Naive thymus-derived CD8-positive, alpha-beta T cell (primary cell): ENCODE results near the gene LYL1. TPM values are rescaled to one million over a fixed set of nuclear protein-coding genes. Genes with fewer than 3 reads are reported as not detected.

Experiments
- ATAC-seq, 2 donors: fragments of 150-1000 bp; cut with Tn5 transposase in 1 of 2; sonication (Bioruptor Pico), chemical (Tn5 transposase) in 1 of 2; 1 replicate in 1 of 2; 2 replicates in 1 of 2; pipeline ENCODE4 v1.10.0; 2021; ENCODE audit warnings: mild to moderate bottlenecking in 2 of 2, moderate library complexity in 2 of 2
- POLR2A ChIA-PET: fragments of 350-600 bp; sonication (Branson Sonifier 250); formaldehyde crosslinking; loops from one replicate; lab custom pipeline; 2021; ENCODE audit warnings: antibody characterized with exemption; lab: Charles Lee
- DNase-seq, 10 donors: peaks; one replicate each; pipeline versions ENCODE4 v3.0.0 to v3.0.0-alpha.2; 2020 to 2022
- H3K27ac Mint-ChIP-seq, 10 donors: one replicate each; pipeline ENCODE4 v1.8.0; 2020 to 2022; ENCODE audit warnings: mild to moderate bottlenecking in 10 of 10, mixed read lengths in 10 of 10, moderate library complexity in 4 of 10, inconsistent platforms in 1 of 10
- H3K27me3 Mint-ChIP-seq, 5 donors: one replicate each; pipeline ENCODE4 v1.8.0; 2021 to 2022; ENCODE audit warnings: mixed read lengths in 5 of 5
- H3K36me3 Mint-ChIP-seq, 3 donors: one replicate each; pipeline ENCODE4 v1.8.0; 2020 to 2022; ENCODE audit warnings: mixed read lengths in 3 of 3, mild to moderate bottlenecking in 2 of 3, inconsistent platforms in 1 of 3
- H3K4me1 Mint-ChIP-seq, 4 donors: one replicate each; pipeline ENCODE4 v1.8.0; 2021 to 2022; ENCODE audit warnings: mixed read lengths in 4 of 4
- H3K4me3 Mint-ChIP-seq, 10 donors: one replicate each; pipeline ENCODE4 v1.8.0; 2020 to 2022; ENCODE audit warnings: mild to moderate bottlenecking in 10 of 10, mixed read lengths in 10 of 10, moderate library complexity in 6 of 10, inconsistent platforms in 1 of 10
- H3K9me3 Mint-ChIP-seq, 9 donors: one replicate each; pipeline ENCODE4 v1.8.0; 2020 to 2022; ENCODE audit warnings: mixed read lengths in 9 of 9, mild to moderate bottlenecking in 3 of 9, inconsistent platforms in 1 of 9, moderate library complexity in 1 of 9
- polyA plus RNA-seq, 3 donors: library from polyadenylated mRNA; unstranded; fragments of 300-500 nt; fragmentation: Illumina TruSeq; gene quantifications; one replicate each; pipeline ENCODE4 v1.2.3, GENCODE V29; 2021
- total RNA-seq, 8 experiments: library from RNA in 2 of 8; stranded (reverse) in 2 of 8; gene quantifications; one replicate each; pipeline ENCODE4 v1.2.3 and lab custom pipeline; 2021 to 2026

Gene LYL1
- total and polyA plus RNA-seq, 5 experiments from 2014 or later = 0.37 to 7.9 (median 2.6) TPM

- POLR2A ChIA-PET = interaction anchor here (0.6 kb wide), 2 partner anchors 144 to 1450 kb away, joined by 3 to 4 read pairs; no protein-coding TSS in a partner anchor
- Mint-ChIP-seq H3K27me3 (no peaks in the 10 kb centered on the region), H3K9me3 (no peaks in the 10 kb centered on the region), H3K4me1 (peaks cover 20 to 39% (median 32%) of the 10 kb centered on the region in 4 donors), H3K27ac (peak overlapping the region in 2 of 10 donors; percentile 20 to 47), H3K36me3 (peaks cover 0 to 19% (median 0%) of the 10 kb centered on the region in 3 donors), H3K4me3 (no peak overlapping the region)
- ATAC-seq = no peak
- no peak for DNase-seq
These were observed 24.4 kb upstream of the LYL1 start for GRCh38 chr19:13127051-13127450.

GRCh38 chr19:13122980-13123957 is 20.6 kb upstream of the LYL1 start:
- no peaks in the 10 kb centered on the region for H3K27me3 Mint-ChIP-seq
- no peak for DNase-seq
- ATAC-seq = no peak
- H3K36me3 Mint-ChIP-seq = peaks cover 0 to 17% (median 0%) of the 10 kb centered on the region in 3 donors
- H3K4me1 Mint-ChIP-seq = peaks cover 28 to 54% (median 47%) of the 10 kb centered on the region in 4 donors
- H3K4me3 Mint-ChIP-seq = no peak overlapping the region
- H3K27ac Mint-ChIP-seq = peak overlapping the region in 3 of 10 donors; percentile 40 to 80 (median 71)
- POLR2A ChIA-PET = interaction anchor here (0.5 kb wide), 1 partner anchor 20 kb away, joined by 3 read pairs; no protein-coding TSS in a partner anchor
- no peaks in the 10 kb centered on the region for H3K9me3 Mint-ChIP-seq

- no peak for ATAC-seq
- Mint-ChIP-seq H3K27ac (peak overlapping the region in 6 of 10 donors; percentile 22 to 80 (median 72)), H3K36me3 (peaks cover 0 to 17% (median 0%) of the 10 kb centered on the region in 3 donors), H3K4me3 (peak overlapping the region in 5 of 10 donors; percentile 12 to 45 (median 33)), H3K27me3 (no peaks in the 10 kb centered on the region), H3K4me1 (peaks cover 26 to 52% (median 46%) of the 10 kb centered on the region in 4 donors), H3K9me3 (no peaks in the 10 kb centered on the region)
- DNase-seq = peak in 1 of 10 donors; percentile 6
- POLR2A ChIA-PET = interaction anchor here (0.5 kb wide), 1 partner anchor 19 kb away, joined by 3 read pairs; no protein-coding TSS in a partner anchor
These were observed 19.7 kb upstream of the LYL1 start for GRCh38 chr19:13122275-13122878.

GRCh38 chr19:13121551-13122274 is 19.1 kb upstream of the LYL1 start:
- H3K27ac Mint-ChIP-seq = peak overlapping the region in 7 of 10 donors; percentile 22 to 80 (median 52)
- no peak for DNase-seq
- H3K4me3 Mint-ChIP-seq = peak overlapping the region in 5 of 10 donors; percentile 12 to 70 (median 33)
- ATAC-seq = no peak
- H3K36me3 Mint-ChIP-seq = peaks cover 0 to 17% (median 0%) of the 10 kb centered on the region in 3 donors
- no peaks in the 10 kb centered on the region for H3K9me3 Mint-ChIP-seq
- H3K4me1 Mint-ChIP-seq = peaks cover 26 to 56% (median 50%) of the 10 kb centered on the region in 4 donors
- H3K27me3 Mint-ChIP-seq = no peaks in the 10 kb centered on the region
- POLR2A ChIA-PET = no interaction called here

- POLR2A ChIA-PET = interaction anchor here (0.8 kb wide), 1 partner anchor 37 kb away, joined by 3 read pairs; no protein-coding TSS in a partner anchor
- H3K36me3 Mint-ChIP-seq = peaks cover 0 to 14% (median 0%) of the 10 kb centered on the region in 3 donors
- ATAC-seq (no peak), DNase-seq (no peak)
- H3K4me3 Mint-ChIP-seq = peak overlapping the region in 6 of 10 donors; percentile 14 to 90 (median 62)
- no peaks in the 10 kb centered on the region for H3K9me3 Mint-ChIP-seq
- peaks cover 29 to 64% (median 58%) of the 10 kb centered on the region in 4 donors for H3K4me1 Mint-ChIP-seq
- H3K27me3 Mint-ChIP-seq = no peaks in the 10 kb centered on the region
- H3K27ac Mint-ChIP-seq = peak overlapping the region in 8 of 10 donors; percentile 18 to 73 (median 42)
These were observed 18.2 kb upstream of the LYL1 start for GRCh38 chr19:13120817-13121216.

GRCh38 chr19:13120031-13120430 is 17.4 kb upstream of the LYL1 start:
- Mint-ChIP-seq H3K9me3 (no peaks in the 10 kb centered on the region), H3K4me1 (peaks cover 29 to 69% (median 64%) of the 10 kb centered on the region in 4 donors), H3K4me3 (peak overlapping the region in 7 of 10 donors; percentile 74 to 93 (median 79)), H3K27ac (peak overlapping the region in 6 of 10 donors; percentile 24 to 79 (median 56)), H3K27me3 (no peaks in the 10 kb centered on the region), H3K36me3 (peaks cover 0 to 11% (median 0%) of the 10 kb centered on the region in 3 donors)
- no peak for ATAC-seq
- POLR2A ChIA-PET = interaction anchor here (0.6 to 5.4 kb wide), 5 partner anchors 11 to 37 kb away, joined by 3 to 67 read pairs (median 3); partner anchors contain the start of gene LYL1
- no peak for DNase-seq

- Mint-ChIP-seq H3K36me3 (peaks cover 0 to 8% (median 0%) of the 10 kb centered on the region in 3 donors), H3K27ac (peak overlapping the region in 9 of 10 donors; percentile 43 to 96 (median 82)), H3K4me1 (peaks cover 29 to 70% (median 65%) of the 10 kb centered on the region in 4 donors), H3K27me3 (no peaks in the 10 kb centered on the region), H3K9me3 (no peaks in the 10 kb centered on the region), H3K4me3 (peak overlapping the region; percentile 74 to 93 (median 82))
- DNase-seq (no peak), ATAC-seq (no peak)
- POLR2A ChIA-PET = interaction anchor here (0.6 to 5.4 kb wide), 9 partner anchors 8 to 162 kb away, joined by 3 to 68 read pairs (median 3); partner anchors contain the start of gene LYL1
These were observed 17.0 kb upstream of the LYL1 start for GRCh38 chr19:13119627-13120026.

GRCh38 chr19:13118424-13119193 is 16.0 kb upstream of the LYL1 start:
- H3K27me3 Mint-ChIP-seq = no peaks in the 10 kb centered on the region
- H3K4me1 Mint-ChIP-seq = peaks cover 29 to 65% (median 63%) of the 10 kb centered on the region in 4 donors
- peak overlapping the region; percentile 74 to 93 (median 82) for H3K4me3 Mint-ChIP-seq
- H3K36me3 Mint-ChIP-seq = peaks cover 0 to 12% (median 0%) of the 10 kb centered on the region in 3 donors
- H3K9me3 Mint-ChIP-seq = no peaks in the 10 kb centered on the region
- H3K27ac Mint-ChIP-seq = peak overlapping the region in 9 of 10 donors; percentile 56 to 96 (median 79)
- ATAC-seq (no peak), DNase-seq (peak in 3 of 10 donors; percentile 19 to 75 (median 44))
- POLR2A ChIA-PET = interaction anchor here (0.6 to 5.4 kb wide), 16 partner anchors 9 to 184 kb away, joined by 3 to 68 read pairs (median 4); partner anchors contain the start of genes IER2, LYL1, RAD23A and STX10

GRCh38 chr19:13117772-13118423 is 15.2 kb upstream of the LYL1 start, which contains the start of gene NACC1:
Gene NACC1 (plus strand): TSS chr19:13118264. CDS start chr19:13135208, 16,944 bp downstream.
- no peaks in the 10 kb centered on the region for H3K9me3 Mint-ChIP-seq
- peak; percentile 76 to 83 for ATAC-seq

GRCh38 chr19:13117176-13117771 is 14.6 kb upstream of the LYL1 start:
- Mint-ChIP-seq H3K27ac (peak overlapping the region; percentile 92 to 98 (median 94)), H3K27me3 (no peaks in the 10 kb centered on the region), H3K4me3 (peak overlapping the region; percentile 86 to 99 (median 98)), H3K4me1 (peaks cover 22 to 60% (median 56%) of the 10 kb centered on the region in 4 donors), H3K36me3 (peaks cover 0 to 18% (median 0%) of the 10 kb centered on the region in 3 donors), H3K9me3 (no peaks in the 10 kb centered on the region)
- POLR2A ChIA-PET = interaction anchor here (0.5 to 5.4 kb wide), 20 partner anchors 11 to 1308 kb away, joined by 3 to 68 read pairs (median 5); partner anchors contain the start of genes IER2, LYL1 and STX10
- peak in 2 of 10 donors; percentile 51 to 59 for DNase-seq
- ATAC-seq = peak; percentile 42 to 43

More at GRCh38 chr19:13117772-13118423, 15.2 kb upstream of the LYL1 start, which contains the start of gene NACC1:
- POLR2A ChIA-PET = interaction anchor here (0.5 to 5.4 kb wide), 19 partner anchors 11 to 1307 kb away, joined by 3 to 68 read pairs (median 5); partner anchors contain the start of genes IER2, LYL1, RAD23A and STX10
- Mint-ChIP-seq H3K27me3 (no peaks in the 10 kb centered on the region), H3K4me3 (peak within 1 kb of the TSS; percentile 86 to 99 (median 98)), H3K27ac (peak within 1 kb of the TSS; percentile 92 to 98 (median 94)), H3K4me1 (peaks cover 26 to 65% (median 61%) of the 10 kb centered on the region in 4 donors), H3K36me3 (peaks cover 0 to 13% (median 0%) of the 10 kb centered on the region in 3 donors)
- peak; percentile 83 to 92 (median 88) for DNase-seq
